Measurements from ENCODE around the gene LPP. TPM values are rescaled to one million over a fixed set of nuclear protein-coding genes. Genes with fewer than 3 reads are reported as not detected.

Gene LPP
- total RNA-seq, 1 donor from 2014 or later = 210 TPM

- no peak for DNase-seq (ENCODE audit: low spot score)
Observed at GRCh38 chr3:188295876-188296275, 141.9 kb downstream of the LPP start.

GRCh38 chr3:188296761-188297612, 143.0 kb downstream of the LPP start:
- no peak for DNase-seq (ENCODE audit: low spot score)

- no peak for DNase-seq (ENCODE audit: low spot score)
Observed at GRCh38 chr3:188298585-188298984, 144.6 kb downstream of the LPP start.

- DNase-seq (ENCODE audit: low spot score) = no peak
Observed at GRCh38 chr3:188299068-188299467, 145.1 kb downstream of the LPP start.

GRCh38 chr3:188299708-188300107, 145.8 kb downstream of the LPP start:
- DNase-seq (ENCODE audit: low spot score) = no peak

GRCh38 chr3:188301147-188301546, 147.2 kb downstream of the LPP start:
- DNase-seq (ENCODE audit: low spot score) = no peak

GRCh38 chr3:188303286-188303799, 149.4 kb downstream of the LPP start:
- no peak for DNase-seq (ENCODE audit: low spot score)

GRCh38 chr3:188303823-188304222, 149.9 kb downstream of the LPP start:
- DNase-seq (ENCODE audit: low spot score) = no peak

GRCh38 chr3:188304501-188304900, 150.5 kb downstream of the LPP start:
- DNase-seq (ENCODE audit: low spot score) = no peak

- DNase-seq (ENCODE audit: low spot score) = no peak
Observed at GRCh38 chr3:188305220-188305619, 151.3 kb downstream of the LPP start.

- no peak for DNase-seq (ENCODE audit: low spot score)
Observed at GRCh38 chr3:188306435-188307005, 152.6 kb downstream of the LPP start.

- DNase-seq (ENCODE audit: low spot score) = no peak
Observed at GRCh38 chr3:188309437-188310269, 155.7 kb downstream of the LPP start.

GRCh38 chr3:188310270-188310710, 156.3 kb downstream of the LPP start:
- DNase-seq (ENCODE audit: low spot score) = no peak

GRCh38 chr3:188315553-188315952, 161.6 kb downstream of the LPP start:
- DNase-seq (ENCODE audit: low spot score) = no peak

GRCh38 chr3:188316021-188316722, 162.2 kb downstream of the LPP start:
- DNase-seq (ENCODE audit: low spot score) = no peak

GRCh38 chr3:188316723-188317070, 162.7 kb downstream of the LPP start:
- DNase-seq (ENCODE audit: low spot score) = no peak

- DNase-seq (ENCODE audit: low spot score) = no peak
Observed at GRCh38 chr3:188319569-188319968, 165.6 kb downstream of the LPP start.

- no peak for DNase-seq (ENCODE audit: low spot score)
Observed at GRCh38 chr3:188320757-188321156, 166.8 kb downstream of the LPP start.

GRCh38 chr3:188321258-188321657, 167.3 kb downstream of the LPP start:
- no peak for DNase-seq (ENCODE audit: low spot score)

- DNase-seq (ENCODE audit: low spot score) = no peak
Observed at GRCh38 chr3:188322135-188322887, 168.4 kb downstream of the LPP start.
